Neural crest cell (in vitro differentiated cells): Measurements from ENCODE around the gene OR2T11. TPM values are rescaled to one million over a fixed set of nuclear protein-coding genes. Genes with fewer than 3 reads are reported as not detected.
"Not testable (repeated sequence)": the region's sequence is repeated elsewhere in the genome, so short reads cannot be mapped to it uniquely, and the experiment has no call there.

Experiments used
- DNase-seq: peaks from one replicate; pipeline ENCODE4 v3.0.0; 2021; ENCODE audit warnings: low read depth, mixed read lengths, low spot score
- H3K27ac Mint-ChIP-seq: one replicate; pipeline ENCODE4 v1.8.0; 2021; ENCODE audit warnings: mild to moderate bottlenecking, mixed read lengths; ENCODE audit not compliant: unreplicated experiment
- H3K27me3 Mint-ChIP-seq: 2 replicates; pipeline ENCODE4 v1.8.0; 2021; ENCODE audit warnings: low read depth, mild to moderate bottlenecking, mixed read lengths
- H3K36me3 Mint-ChIP-seq: 2 replicates; pipeline ENCODE4 v1.8.0; 2021; ENCODE audit warnings: low read depth, mild to moderate bottlenecking, mixed read lengths
- H3K4me1 Mint-ChIP-seq: 2 replicates; pipeline ENCODE4 v1.8.0; 2021; ENCODE audit warnings: mixed read lengths
- H3K4me3 Mint-ChIP-seq: one replicate; pipeline ENCODE4 v1.8.0; 2021; ENCODE audit warnings: mild to moderate bottlenecking, mixed read lengths
- H3K9me3 Mint-ChIP-seq: 2 replicates; pipeline ENCODE4 v1.8.0; 2021; ENCODE audit warnings: mixed read lengths
- CTCF ChIP-seq: fragments of 200-600 bp; sonication (generic); conservative IDR thresholded peaks from 2 replicates; pipeline ENCODE4 v1.5.0; 2021; ENCODE audit warnings: antibody characterized with exemption, mild to moderate bottlenecking
- total RNA-seq: library from RNA; stranded (reverse); gene quantifications from 2 replicates; pipeline ENCODE4 v1.2.1, GENCODE V29; 2021

The OR2T11 gene
- total RNA-seq, 1 donor from 2014 or later: not detected

- not testable (repeated sequence) for DNase-seq, H3K27me3 Mint-ChIP-seq, H3K36me3 Mint-ChIP-seq, H3K9me3 Mint-ChIP-seq, H3K4me3 Mint-ChIP-seq, H3K4me1 Mint-ChIP-seq, H3K27ac Mint-ChIP-seq
These were observed 4.8 kb upstream of the OR2T11 start for GRCh38 chr1:248639652-248640051.

GRCh38 chr1:248636612-248637011 lies 1.7 kb upstream of the OR2T11 start:
- H3K9me3 Mint-ChIP-seq, H3K36me3 Mint-ChIP-seq, H3K27me3 Mint-ChIP-seq, H3K27ac Mint-ChIP-seq, DNase-seq, H3K4me3 Mint-ChIP-seq, H3K4me1 Mint-ChIP-seq: not testable (repeated sequence)

- no peak for DNase-seq
- no peak for TF ChIP-seq CTCF
- H3K4me3 Mint-ChIP-seq: no peak overlapping the region
- H3K4me1 Mint-ChIP-seq: no peaks in the 10 kb centered on the region
- no peak overlapping the region for H3K27ac Mint-ChIP-seq
- peaks cover 4% of the 10 kb centered on the region for H3K9me3 Mint-ChIP-seq
- H3K27me3 Mint-ChIP-seq: no peaks in the 10 kb centered on the region
- H3K36me3 Mint-ChIP-seq: peaks cover 4% of the 10 kb centered on the region
These were observed 3.4 kb downstream of the OR2T11 start for GRCh38 chr1:248631354-248632008.

DNA sequence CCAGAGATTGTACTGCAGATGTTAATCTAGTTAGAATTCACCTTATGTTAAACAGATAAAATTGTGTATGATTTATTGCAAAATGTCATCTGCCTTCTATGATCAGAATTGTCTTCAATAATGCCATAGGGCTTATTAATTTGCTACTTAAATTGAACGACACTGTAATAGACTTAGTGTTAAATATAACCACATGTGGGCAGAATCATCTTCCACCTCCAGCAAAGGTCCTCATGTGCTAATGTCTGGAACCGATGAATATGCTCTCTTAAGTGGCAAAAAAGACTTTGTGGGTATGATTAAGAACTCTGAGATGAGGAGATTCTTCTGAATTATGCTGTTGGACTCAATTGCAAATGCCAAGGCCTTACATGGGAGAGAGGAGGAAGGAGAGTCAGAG lies 4.3 kb downstream of the OR2T11 start:
- no peak overlapping the region for H3K4me3 Mint-ChIP-seq

GRCh38 chr1:248627971-248628844 lies 6.7 kb downstream of the OR2T11 start:
- no peak overlapping the region for H3K4me3 Mint-ChIP-seq
- TF ChIP-seq CTCF: no peak
- H3K36me3 Mint-ChIP-seq: peaks cover 4% of the 10 kb centered on the region
- peaks cover 4% of the 10 kb centered on the region for H3K9me3 Mint-ChIP-seq
- no peak for DNase-seq
- no peaks in the 10 kb centered on the region for H3K27me3 Mint-ChIP-seq
- no peaks in the 10 kb centered on the region for H3K4me1 Mint-ChIP-seq
- no peak overlapping the region for H3K27ac Mint-ChIP-seq

More for the DNA sequence above, 4.3 kb downstream of the OR2T11 start:
- Mint-ChIP-seq H3K27ac (no peak overlapping the region), H3K27me3 (no peaks in the 10 kb centered on the region), H3K36me3 (peaks cover 4% of the 10 kb centered on the region), H3K9me3 (peaks cover 4% of the 10 kb centered on the region), H3K4me1 (no peaks in the 10 kb centered on the region)
- no peak for DNase-seq
- no peak for TF ChIP-seq CTCF

DNA sequence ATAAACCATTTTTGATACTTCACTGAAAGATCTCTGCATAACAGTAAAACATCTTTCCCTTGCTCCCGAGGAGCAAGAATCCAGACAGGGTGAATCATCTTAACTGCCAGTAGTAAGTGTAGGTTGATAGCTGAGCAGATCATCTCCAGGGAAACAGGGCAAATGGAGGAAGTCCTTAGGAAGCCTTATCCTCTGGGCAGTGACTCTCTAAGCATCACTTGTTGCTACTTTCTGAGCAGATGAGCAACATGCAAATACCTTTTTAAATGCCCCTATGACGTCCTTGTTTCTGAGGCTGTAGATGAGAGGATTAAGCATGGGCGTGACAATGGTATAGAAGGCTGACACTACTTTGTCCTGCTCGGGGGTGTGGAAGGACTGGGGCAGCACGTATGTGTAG lies 8.9 kb downstream of the OR2T11 start:
- no peaks in the 10 kb centered on the region for H3K27me3 Mint-ChIP-seq
- no peak overlapping the region for H3K4me3 Mint-ChIP-seq
- H3K4me1 Mint-ChIP-seq: no peaks in the 10 kb centered on the region
- no peak for DNase-seq
- H3K36me3 Mint-ChIP-seq: peaks cover 4% of the 10 kb centered on the region
- no peak overlapping the region for H3K27ac Mint-ChIP-seq
- peaks cover 10% of the 10 kb centered on the region for H3K9me3 Mint-ChIP-seq
- no peak for TF ChIP-seq CTCF
